GM21360 (cell line): ENCODE measurements around the gene GLP2R.
"Not testable (repeated sequence)": the region's sequence is repeated elsewhere in the genome, so short reads cannot be mapped to it uniquely, and the experiment has no call there.

Experiments used
- ATAC-seq: cut with Tn5 transposase; IDR thresholded peaks from one replicate; pipeline ENCODE4 v1.9.1; 2021; ENCODE audit warnings: mild to moderate bottlenecking, moderate library complexity; ENCODE audit not compliant: unreplicated experiment

The GLP2R gene

GRCh38 chr17:9825641-9826150 lies at the start of gene GLP2R:
Gene GLP2R, plus strand, starts transcription at chr17:9825924. Its CDS starts 140 bp downstream, at chr17:9826064.
- no peak for ATAC-seq

DNA sequence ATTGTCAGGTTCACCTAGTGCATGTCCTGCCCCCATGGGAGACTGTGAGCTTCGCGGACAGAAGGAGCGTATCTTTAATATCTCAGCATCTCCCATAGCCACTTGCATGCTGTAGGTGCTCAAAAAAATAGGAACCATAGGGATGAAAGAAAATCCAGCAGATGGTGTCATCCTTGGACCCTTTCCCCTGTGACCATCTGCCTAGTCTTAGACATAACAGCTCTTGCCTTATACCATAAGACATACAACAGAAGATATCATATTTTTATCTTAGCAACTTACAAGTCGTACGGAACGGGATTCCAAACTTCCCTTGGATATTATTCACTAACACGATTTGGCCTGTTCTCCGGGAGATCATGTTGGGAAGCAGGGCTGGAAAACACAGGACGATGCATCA lies 48.8 kb upstream of the GLP2R start:
- ATAC-seq: no peak

GRCh38 chr17:9780552-9780951 lies 45.2 kb upstream of the GLP2R start:
- no peak for ATAC-seq

DNA sequence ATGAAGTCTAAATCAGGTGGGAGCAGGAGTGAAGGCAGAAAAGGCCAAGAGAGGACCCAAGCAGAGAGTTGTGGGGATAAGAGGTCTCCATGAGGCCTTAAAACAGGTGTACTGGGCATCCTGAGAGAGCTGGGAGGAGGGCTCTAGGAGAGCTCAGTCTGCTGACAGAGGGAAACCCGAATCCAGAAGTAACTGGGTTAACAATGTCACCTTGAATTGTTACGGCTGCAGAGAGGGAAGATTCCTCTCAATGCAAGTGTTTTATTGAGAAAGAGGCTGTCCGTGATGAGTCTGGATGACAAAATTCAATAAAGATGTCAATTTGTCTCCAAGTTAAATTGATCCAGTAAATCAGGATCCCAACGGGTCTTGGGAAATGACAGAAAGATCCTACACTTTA lies 42.7 kb upstream of the GLP2R start:
- no peak for ATAC-seq

DNA sequence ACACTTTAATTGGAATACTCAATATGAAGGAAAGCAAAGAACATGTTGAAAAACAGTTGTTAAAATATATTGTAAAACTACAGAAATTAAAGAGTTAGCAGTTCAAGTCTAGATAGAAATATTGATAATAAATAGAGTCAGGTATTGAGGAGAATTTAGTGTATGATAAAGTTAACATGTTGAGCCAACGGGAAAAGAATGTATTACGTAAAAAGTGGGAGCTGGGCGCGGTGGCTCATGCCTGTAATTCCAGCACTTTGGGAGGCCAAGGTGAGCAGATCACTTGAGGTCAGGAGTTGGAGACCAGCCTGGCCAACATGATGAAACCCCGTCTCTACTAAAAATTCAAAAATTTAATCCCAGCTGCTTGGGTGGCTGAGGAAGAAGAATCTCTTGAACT lies 42.3 kb upstream of the GLP2R start:
- ATAC-seq: not testable (repeated sequence)

- ATAC-seq: no peak
Measured at GRCh38 chr17:9784544-9784943, 41.2 kb upstream of the GLP2R start.

DNA sequence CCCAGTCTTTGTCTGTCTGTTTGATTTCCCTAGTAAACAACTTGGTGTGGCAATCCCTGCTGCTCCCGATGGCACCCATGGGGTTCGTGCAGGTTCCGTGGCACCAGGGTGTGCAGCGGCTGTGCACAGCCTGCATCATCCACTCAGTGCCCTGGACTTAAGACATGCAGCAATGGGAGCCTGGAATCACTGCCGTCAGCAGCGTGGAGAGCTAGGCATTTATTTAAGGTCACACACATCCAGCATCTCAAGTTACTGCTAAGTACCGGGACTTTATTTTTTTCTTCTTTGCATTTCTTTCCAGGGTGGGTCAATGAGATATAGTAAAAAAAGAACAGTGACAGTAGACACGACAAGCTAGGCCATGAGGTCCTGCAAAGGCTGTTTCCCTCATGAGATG lies 37.1 kb upstream of the GLP2R start:
- ATAC-seq: no peak

- no peak for ATAC-seq
Measured at GRCh38 chr17:9790316-9790715, 35.4 kb upstream of the GLP2R start.

DNA sequence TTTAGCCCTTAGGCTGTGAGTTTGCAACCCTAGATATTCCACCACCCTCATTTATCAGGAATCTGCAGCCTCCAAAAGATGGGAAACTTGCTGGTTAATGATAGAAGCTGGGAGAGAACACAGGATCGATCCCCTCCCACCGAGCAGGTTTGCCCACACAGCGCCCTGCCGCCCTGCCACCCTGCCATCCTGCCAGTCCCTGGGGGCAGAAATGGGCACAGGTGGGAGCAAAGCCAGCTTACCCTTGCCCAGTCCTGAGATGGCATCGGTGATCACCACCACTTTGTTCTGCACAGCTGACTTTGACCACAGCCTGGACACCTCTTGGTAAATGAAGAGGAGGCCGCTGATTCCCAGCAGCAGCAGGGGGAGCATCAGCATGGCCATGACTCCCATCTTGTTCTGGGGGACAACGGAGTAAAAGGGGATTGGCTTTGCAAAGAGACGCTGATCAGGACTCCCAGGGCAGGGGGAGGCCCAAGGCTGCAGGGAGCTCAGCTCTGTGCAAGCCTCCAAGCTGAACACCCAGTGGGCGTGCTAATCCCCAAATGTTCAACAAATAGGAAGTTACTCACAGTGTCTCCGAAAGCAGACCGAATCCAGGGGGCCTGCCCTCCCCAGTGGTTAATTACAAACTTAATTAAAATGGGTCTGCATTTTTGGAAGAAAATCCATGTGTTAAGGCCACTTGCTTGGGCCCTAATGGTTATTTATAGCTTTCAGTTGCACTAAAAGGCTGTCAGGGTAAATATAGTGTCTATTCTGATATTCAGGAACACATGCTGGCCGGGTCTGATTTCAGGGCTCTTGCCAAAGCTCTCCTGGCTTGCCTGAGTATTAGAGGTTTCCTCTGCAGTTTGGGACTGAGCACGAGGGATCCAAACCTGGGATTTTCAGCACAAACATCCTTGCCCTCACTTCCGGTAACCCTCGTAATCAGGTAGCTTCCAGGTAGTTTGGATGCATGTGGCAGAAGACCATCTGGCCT lies 34.5 kb upstream of the GLP2R start, which contains the start of gene DHRS7C:
TSS of gene DHRS7C (minus strand) at position 704 of the 988 bp plus-strand sequence. CDS start at position 396, 308 bp downstream.
- no peak for ATAC-seq

GRCh38 chr17:9792181-9792840 lies 33.4 kb upstream of the GLP2R start:
- ATAC-seq: no peak

GRCh38 chr17:9798008-9798407 lies 27.7 kb upstream of the GLP2R start:
- no peak for ATAC-seq

- no peak for ATAC-seq
Measured at GRCh38 chr17:9798724-9799123, 27.0 kb upstream of the GLP2R start.

DNA sequence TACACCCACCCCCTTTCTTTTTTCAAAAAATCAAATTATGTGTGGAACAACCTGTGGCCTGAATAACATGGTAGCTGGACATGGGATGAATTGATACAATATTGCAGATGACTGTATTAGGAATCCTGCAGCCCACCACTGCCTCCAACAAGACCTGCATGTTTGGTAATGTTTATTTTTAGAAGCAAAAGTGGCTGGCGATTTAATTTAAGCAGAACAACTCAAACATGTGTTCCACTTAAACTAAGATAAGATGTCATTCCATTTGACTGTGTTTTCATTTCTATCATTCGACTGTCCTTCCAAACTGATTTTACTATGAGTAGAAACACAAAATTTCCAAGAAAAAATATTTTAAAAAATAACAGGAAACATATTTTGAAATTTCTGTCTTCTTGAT lies 24.2 kb upstream of the GLP2R start:
- no peak for ATAC-seq

- ATAC-seq: no peak
Measured at GRCh38 chr17:9802294-9802693, 23.4 kb upstream of the GLP2R start.

DNA sequence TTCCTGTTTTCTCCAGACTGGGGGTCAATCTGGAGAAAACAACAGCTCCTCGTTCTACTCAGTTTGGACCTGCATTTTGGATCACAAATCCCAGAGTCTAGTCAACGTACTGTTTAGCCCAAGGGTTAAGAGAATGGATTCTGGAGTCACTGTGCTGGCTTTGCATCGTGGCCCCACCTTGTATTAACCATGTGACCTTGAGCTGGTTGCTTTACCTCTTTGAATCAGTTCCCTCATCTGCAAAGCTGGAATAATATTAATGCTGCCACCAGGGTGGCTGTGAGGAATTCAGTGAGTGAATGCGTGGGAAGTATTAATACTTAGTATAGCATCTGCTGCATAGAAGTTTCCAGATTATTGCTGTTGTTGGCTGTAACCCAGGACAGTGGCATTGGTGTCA lies 23.0 kb upstream of the GLP2R start:
- no peak for ATAC-seq

- ATAC-seq: no peak
Measured at GRCh38 chr17:9805769-9806168, 20.0 kb upstream of the GLP2R start.

DNA sequence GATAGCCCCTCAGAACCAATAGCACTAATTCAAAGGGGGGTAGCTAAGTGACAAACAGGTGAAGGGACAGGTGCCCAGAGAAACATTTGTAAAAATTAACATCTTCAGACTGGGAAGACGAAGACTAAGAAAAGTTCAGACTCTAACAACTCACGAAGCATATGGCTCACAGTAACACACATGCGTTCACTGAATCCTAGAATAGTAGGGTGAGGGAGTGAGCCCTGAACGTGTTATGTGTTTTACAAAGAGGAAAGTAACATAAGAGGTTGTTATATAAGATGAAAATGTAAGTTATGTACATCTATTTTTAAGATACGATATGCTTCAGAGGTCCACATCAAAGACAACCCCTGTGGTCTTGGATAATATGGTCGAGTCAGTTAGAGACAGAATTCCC lies 19.0 kb upstream of the GLP2R start:
- no peak for ATAC-seq

DNA sequence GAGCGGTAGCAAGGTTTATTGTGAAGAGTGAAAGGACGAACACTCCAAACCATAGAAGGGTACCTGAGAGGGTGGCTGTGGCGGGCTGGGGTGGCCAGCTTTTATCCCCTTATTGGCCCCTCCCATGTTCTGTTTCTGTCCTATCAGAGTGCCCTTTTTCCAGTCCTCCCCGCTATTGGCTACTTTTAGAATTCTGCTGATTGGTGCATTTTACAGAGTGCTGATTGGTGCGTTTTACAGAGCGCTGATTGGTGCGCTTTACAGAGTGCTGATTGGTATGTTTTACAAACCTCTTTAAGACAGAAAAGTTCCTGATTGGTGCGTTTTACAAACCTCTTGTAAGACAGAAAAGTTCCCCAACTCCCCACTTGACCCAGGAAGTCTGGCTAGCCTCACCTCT lies 16.3 kb upstream of the GLP2R start:
- no peak for ATAC-seq

GRCh38 chr17:9810100-9810949 lies 15.4 kb upstream of the GLP2R start:
- no peak for ATAC-seq

GRCh38 chr17:9811086-9811485 lies 14.6 kb upstream of the GLP2R start:
- ATAC-seq: no peak

- no peak for ATAC-seq
Measured at GRCh38 chr17:9811537-9811936, 14.2 kb upstream of the GLP2R start.
